Measurements from ENCODE around the gene ACER1.
"Not testable (repeated sequence)": the region's sequence is repeated elsewhere in the genome, so short reads cannot be mapped to it uniquely, and the experiment has no call there.

Gene ACER1, protein sequence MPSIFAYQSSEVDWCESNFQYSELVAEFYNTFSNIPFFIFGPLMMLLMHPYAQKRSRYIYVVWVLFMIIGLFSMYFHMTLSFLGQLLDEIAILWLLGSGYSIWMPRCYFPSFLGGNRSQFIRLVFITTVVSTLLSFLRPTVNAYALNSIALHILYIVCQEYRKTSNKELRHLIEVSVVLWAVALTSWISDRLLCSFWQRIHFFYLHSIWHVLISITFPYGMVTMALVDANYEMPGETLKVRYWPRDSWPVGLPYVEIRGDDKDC

DNA sequence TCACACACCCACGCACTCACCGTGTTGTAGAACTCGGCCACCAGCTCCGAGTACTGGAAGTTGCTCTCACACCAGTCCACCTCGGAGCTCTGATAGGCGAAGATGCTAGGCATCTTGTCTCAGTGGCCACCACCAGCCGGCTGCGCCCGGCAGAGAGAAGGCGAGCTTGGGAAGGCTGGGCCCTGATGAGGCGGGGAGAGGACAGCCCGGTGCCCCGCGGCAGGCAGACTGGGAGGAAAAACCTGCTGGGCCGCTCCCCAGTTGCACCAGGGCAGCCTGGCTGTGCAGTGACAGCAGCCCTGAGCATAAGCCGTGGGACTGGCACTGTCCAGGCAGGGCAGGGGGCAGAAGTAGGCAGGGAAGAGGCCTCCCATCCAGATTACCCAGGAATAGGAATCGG is at the start of gene ACER1:
Gene ACER1 (minus strand): TSS at position 174 of the 400 bp plus-strand sequence. CDS start 61 bp downstream, at position 113.
- no peak for DNase-seq (ENCODE audit: low spot score)

DNA sequence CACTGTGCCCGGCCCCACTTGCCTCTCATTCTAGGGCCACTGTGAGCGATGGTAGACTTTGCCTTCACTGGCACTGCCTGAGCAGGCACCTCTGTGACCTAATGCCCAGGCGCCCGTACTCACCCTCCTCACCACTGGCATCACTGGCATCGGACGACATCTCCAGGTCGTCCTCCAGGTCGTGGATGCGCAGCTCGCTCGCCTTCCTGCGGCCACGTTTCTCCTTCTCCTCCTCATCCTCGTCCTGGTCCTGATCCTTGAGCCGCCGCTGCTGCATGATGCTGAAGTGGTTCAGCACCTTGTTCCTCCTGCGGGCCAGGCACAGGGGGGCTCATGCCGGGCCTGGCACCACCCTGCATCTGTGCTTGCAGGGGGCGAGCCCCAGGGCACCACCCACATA is 49.8 kb upstream of the ACER1 start:
- DNase-seq (ENCODE audit: low spot score), result no peak

DNA sequence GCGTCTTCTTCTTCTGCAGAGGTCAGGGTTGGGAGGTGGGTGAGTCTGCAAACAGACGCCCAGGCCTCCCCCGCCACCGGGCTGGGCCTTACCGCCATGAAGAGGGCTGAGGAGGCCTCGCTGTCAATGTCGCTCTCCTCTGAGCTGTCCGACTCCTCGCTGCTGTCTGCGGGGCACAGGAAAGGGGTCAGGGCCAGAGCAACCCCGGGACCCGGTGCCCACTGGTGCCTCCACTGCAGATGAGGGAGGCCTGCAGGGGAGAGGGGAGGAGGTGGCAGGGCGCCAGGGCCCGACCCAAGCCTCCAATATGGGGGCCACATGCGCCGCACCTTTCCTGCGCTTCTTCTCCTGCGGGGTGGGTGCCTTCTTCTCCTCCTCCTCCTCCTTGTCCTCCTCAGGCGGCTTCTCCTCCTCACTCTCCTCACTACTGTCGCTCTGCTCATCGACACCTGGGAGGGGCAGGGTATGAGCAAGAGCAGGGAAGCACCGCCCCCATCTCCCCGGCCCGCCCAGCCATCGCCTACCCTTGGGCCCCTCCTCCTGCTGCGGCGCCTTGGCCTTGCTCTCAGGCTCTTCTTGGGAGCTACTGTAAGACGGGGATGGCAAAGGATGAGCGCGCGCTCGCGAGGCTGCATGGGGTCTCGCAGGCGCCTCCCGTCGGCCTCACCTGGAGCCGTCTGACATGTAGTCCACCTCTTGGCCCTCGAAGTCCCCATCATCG is 47.8 kb upstream of the ACER1 start:
- no peak for DNase-seq (ENCODE audit: low spot score)

DNA sequence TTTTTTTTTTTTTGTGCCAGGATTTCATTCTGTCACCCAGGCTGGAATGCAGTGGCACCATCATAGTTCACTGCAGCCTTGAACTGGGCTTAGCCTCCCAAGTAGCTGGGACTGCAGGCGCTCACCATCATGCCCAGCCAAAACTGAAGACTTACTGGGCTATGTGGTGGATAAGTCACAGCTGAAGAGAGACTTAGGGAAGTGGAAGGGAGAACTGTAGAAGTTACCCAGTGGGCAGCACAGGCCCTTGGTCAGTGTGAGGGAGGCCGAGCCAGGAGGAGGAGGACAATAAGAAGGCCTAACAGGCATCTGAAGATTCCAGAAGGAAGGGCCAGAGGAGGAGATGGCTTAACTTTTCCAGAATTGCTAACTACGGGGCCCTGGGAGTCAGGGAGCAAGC is 46.3 kb upstream of the ACER1 start:
- DNase-seq (ENCODE audit: low spot score), result no peak

DNA sequence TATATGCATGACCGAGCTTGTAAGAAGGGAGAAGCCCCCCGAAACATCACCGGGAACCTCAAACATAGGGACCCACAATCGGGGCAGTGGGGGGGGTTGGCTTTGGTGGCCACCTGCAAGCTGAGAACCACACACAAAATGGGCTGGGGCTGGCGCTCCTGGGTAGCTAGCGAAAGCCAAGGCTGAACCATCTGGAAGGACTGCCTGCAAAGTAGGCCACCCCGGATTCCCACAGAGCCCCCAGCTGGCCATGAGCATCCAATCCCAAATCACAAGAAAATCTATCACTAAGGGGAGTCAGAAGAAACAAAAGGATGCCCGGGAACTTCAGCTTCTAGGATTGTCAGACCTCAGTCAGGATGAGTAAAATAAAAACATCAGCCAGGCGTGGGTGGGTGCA is 45.1 kb upstream of the ACER1 start:
- no peak for DNase-seq (ENCODE audit: low spot score)

DNA sequence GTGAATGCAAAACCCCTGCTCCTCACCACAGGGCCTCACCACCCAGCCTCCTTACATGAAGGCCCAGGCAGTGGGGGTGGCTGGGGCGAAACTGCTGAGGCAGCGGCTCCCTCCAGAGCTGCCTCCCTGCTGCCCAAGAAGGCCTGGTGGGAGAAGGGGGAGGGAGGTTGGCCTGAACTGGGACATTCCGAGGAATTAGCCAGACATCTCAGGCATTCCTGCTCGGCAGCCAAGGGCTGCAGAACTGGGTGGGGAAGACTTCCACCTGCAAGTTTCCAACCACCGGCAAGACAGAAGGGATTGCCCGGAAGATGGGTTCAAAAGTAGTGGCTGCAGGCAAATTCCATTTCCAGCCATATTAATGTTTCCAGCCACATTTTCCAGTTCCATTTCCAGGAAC is 44.6 kb upstream of the ACER1 start:
- DNase-seq (ENCODE audit: low spot score), result peak; percentile 72

DNA sequence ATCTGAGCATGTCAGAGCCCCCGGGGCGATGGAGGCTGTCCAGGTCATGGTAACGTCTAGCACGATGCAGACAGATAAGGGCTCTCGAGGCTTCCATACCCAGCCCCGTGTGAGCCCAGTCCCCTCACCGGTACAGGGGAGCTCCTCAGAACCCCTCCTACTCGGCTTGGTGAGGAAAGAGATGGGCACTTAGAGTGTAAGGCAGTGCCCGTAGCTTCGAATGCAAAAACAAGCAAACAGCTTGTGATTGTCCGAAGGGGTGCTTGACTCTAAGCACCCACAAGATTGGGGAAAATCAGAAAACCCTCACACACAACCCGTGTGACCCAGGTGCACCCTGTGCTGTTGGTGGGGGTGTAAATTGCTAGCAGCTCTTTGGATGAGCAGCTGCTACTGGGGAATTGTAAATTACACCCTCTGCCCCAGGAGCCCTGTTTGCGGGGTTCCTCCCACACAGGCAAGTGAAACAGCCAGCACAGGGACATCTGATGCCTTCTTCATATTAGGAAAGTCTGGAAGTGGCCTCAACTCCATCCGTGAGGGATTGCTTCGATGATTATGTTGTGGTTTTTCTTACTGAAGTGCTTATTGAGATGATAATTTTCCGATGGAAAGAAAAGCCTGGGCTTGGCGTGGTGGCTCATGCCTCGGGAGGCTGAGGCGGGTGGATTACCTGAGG is 43.2 kb upstream of the ACER1 start:
- no peak for DNase-seq (ENCODE audit: low spot score)

DNA sequence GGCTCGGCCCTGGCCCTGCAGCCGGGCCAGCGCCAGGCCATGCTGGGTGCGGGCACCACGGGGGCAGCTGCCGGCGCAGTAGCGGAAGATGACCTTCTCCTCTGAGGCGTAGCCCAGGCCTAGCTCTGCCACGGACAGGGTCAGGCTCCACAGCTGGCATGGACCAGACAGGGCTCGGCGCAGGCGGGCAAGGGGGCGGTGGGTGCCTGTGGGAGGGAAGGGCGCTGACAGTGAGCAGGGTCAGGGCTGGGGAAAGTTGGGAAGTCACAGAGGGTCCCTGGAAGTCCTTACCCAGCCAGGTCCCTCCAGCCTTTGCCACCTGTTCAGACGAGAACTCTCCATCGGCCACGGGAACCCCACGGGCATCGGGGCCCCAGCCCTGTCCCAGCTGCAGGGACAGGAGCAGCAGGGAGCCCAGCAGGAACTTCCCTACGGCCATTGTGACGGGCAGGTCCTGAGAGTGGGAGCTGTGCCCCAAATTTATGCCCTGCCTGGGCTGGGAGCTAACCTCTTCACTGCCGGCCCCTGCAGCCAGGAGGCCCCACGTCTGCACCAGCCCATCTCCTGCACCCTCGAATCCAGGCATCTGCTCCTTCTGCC is 42.1 kb upstream of the ACER1 start, which contains the start of gene PSPN:
Gene PSPN (minus strand): TSS at position 523 of the 600 bp plus-strand sequence. CDS start 84 bp downstream, at position 439.
- no peak for DNase-seq (ENCODE audit: low spot score)

DNA sequence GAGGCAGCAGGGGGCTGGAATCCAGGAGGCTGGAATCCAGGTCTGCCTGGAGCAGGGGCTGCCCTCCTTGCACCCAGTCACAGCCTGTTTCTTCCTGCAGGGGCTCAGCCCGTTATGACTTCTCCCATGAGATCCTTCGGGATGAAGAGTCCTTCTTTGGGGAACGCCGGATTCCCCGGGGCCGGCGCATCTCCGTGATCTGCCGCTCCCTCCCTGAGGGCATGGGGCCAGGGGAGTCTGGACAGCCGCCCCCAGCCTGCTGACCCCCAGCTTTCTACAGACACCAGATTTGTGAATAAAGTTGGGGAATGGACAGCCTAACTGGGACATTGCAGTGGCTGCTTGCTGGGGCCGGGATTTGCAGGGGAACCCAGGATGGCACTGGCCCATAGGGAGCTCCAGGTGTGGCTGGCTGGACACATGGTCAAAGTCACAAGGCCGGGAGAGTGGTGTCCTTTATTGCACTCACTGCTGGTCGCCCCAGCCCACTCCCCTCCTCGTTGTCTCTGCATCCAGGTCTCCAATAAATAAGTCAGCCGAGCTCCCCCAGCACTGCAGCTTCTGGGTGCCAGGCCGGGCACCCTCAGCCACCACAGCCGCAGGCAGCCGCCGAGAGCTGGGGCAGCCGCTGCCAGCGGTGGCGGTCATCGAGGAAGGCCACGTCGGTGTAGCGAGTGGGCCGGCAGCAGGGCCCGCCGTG is 41.4 kb upstream of the ACER1 start:
- no peak for DNase-seq (ENCODE audit: low spot score)

DNA sequence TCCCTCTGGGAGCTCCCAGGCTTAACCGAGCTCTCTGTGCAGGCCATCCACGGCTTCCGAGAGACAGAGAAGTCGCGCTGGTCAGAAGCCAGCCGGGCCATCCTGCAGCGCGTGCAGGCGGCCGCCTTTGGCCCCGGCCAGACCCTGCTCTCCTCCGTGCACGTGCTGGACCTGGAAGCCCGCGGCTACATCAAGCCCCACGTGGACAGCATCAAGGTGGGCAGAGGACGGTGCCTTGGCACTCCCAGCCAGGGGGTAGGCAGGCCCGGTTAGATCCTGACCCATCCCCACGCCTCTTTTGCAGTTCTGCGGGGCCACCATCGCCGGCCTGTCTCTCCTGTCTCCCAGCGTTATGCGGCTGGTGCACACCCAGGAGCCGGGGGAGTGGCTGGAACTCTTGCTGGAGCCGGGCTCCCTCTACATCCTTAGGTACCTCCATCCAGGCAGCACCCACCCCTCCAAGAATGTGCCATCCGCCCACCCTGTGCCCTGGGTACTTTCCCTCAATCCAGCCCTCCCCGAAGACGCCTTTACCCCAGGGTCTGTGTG is 40.8 kb upstream of the ACER1 start:
- DNase-seq (ENCODE audit: low spot score), result no peak

DNA sequence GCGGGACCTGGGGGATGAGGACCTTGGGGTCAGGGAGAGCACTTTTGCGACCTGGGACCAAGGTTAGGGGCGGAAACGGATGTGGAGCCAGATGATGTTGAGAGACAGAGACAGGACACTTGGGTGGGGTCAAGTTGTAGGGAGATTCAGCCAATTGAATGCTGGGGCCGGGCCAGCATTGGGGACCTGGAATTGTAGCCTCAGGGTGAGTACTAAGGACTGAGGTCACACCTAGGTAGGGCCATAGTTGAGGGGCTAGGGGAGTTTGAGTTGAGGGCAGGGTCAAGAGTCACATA is 40.3 kb upstream of the ACER1 start:
- DNase-seq (ENCODE audit: low spot score), result no peak

DNA sequence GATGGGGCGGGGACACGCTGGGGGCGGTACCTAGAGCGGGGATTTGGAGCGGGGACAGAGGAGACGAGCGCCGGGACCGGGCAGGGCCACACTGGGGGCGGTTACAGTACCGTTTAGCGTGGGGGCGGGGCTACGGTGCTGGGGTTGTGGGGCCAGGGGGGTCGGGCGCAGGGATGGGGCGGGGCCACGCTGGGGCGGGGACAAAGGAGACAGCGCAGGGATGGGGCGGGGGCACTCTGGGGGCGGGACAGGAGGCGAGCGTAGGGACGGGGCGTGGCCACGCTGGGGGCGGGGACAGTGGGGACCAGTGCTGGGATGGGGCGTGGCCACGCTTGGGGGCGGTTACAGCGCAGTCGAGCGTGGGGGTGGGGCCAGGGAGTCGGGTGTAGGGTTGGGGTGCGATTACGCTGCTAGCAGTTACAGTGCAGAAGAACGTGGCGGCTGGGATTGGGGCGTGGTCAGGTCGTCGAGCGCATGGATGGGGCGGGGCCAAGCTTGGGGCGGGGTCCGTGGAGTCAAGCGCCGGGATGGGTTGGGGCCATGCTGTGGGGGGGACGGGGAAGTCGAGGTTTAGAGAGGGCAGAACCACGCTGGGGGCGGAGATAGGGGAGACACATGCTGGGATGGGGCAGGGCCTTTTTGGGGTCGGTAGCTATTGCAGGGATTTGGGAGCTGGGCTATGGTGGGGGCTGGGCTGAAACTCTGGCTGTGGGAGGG is 39.8 kb upstream of the ACER1 start:
- DNase-seq (ENCODE audit: low spot score), result peak; percentile 99

DNA sequence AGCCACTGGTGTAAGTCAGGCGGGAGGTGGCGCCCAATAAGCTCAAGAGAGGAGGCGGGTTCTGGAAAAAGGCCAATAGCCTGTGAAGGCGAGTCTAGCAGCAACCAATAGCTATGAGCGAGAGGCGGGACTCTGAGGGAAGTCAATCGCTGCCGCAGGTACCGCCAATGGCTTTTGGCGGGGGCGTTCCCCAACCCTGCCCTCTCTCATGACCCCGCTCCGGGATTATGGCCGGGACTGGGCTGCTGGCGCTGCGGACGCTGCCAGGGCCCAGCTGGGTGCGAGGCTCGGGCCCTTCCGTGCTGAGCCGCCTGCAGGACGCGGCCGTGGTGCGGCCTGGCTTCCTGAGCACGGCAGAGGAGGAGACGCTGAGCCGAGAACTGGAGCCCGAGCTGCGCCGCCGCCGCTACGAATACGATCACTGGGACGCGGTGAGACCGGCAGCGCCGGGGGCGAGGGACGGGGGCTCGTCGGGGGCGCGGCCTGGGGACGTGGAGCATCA is 39.2 kb upstream of the ACER1 start, which contains the start of gene ALKBH7:
Gene ALKBH7 (plus strand): TSS at position 201 of the 502 bp plus-strand sequence. CDS start 27 bp downstream, at position 228.
- DNase-seq (ENCODE audit: low spot score), result peak; percentile 97

DNA sequence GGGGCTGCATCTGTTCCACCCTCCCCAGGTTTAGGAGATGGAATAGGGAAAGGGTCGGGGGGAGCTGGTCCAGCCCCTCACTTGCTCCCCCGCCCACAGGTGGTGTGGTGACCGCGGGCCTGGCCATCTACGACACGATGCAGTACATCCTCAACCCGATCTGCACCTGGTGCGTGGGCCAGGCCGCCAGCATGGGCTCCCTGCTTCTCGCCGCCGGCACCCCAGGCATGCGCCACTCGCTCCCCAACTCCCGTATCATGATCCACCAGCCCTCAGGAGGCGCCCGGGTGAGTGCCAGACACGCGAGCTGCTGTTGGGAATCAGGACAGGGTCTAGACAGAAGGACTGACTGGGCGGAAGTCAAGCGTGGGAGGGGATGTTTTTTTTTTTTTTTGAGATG is 30.9 kb upstream of the ACER1 start:
- no peak for DNase-seq (ENCODE audit: low spot score)

DNA sequence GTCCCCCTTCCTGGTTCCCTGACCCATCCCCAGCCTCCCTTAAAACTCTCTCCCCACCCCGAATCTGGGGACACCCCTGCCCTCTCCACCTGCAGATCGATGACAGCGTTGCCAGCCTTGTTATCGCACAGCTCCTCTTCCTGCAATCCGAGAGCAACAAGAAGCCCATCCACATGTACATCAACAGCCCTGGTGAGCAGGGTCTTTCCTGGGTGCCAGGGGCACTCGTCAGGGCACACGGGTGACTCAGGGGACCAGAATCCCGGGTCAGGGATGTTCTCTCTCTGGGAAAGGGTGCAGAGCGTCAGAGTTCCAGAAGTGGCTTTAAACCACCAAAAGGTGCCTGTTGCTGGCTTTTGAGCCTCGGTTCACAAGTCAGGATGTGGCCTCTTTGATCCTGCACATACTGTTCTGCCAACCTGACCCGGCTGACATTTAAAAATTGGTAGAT is 29.0 kb upstream of the ACER1 start:
- no peak for DNase-seq (ENCODE audit: low spot score)

DNA sequence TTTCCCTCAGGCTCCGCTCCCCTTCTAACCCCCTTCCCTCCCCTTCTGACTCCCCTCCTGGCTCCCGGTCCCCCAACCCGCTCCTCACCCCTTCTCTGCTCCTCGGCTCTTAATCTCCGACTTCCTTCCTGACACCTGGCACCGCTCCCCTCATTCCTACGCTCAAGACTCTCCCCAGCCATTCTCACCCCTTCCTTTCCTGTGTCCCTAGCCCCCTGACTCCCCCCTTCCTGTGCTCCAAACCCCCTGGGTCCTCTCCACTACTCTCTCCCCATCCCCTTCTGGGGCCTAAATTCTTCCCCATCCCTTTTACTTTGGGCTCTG is 28.6 kb upstream of the ACER1 start:
- no peak for DNase-seq (ENCODE audit: low spot score)

DNA sequence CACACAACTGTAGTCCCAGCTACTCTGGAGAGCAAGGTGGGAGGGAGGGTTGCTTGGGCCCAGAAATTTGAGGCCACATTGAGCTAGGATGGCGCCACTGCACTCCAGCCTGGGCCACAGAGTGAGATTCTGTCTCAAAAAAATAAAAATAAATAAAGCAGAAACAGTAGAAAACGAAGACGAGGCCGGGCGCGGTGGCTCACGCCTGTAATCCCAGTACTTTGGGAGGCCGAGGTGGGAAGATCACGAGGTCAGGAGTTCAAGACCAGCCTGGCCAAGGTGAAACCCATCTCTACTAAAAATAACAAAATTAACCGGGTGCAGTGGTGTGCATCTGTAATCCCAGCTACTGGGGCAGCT is 27.4 kb upstream of the ACER1 start:
- DNase-seq (ENCODE audit: low spot score), result not testable (repeated sequence)

DNA sequence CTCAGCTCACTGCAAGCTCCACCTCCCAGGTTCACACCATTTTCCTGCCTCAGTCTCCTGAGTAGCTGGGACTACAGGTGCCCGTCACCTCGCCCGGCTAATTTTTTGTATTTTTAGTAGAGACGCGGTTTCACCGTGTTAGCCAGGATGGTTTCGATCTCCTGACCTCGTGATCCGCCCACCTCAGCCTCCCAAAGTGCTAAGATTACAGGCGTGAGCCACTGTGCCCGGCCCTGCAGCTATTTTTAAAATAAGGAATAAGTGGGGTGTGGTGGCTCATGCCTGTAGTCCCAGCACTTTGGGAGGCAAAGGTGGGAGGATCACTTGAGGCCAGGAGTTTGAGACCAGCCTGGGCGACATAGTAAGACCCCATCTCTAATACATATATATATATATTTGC is 27.0 kb upstream of the ACER1 start:
- not testable (repeated sequence) for DNase-seq (ENCODE audit: low spot score)

DNA sequence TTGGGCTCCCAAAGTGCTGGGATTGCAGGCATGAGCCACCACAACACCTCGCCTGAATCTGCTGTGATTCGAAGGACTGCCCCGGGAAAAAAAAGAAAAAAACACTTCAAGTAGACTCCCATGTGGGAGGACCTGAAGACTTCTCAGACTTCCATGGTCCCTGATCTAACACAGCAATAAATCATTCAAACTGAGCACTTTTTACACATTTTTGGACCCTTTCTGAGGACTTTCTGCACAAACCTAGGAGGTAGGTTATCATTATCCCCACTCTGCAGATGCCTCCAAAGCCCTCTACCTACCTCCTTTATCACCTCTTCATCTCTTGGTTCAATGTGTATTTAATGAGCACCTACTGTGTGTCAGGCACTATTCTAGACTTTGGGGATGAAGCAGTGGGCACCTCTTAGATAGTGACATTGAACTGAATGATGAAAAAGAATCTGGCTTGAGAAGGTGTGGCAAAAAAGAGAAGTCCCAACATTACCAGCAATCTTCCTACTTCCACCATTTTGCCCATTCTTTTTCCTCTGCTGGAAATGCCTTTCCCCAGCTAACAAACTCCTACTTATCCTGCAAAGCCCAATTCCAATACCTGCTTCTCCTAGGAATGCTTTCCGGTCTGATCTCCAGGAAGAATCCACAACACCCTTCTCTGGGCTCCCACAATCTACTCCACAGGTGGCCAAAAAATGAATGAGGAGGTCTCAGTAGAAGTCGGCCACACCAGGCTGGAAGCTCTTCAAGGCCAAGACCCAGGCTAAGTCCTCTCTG is 26.3 kb upstream of the ACER1 start:
- DNase-seq (ENCODE audit: low spot score), result no peak

DNA sequence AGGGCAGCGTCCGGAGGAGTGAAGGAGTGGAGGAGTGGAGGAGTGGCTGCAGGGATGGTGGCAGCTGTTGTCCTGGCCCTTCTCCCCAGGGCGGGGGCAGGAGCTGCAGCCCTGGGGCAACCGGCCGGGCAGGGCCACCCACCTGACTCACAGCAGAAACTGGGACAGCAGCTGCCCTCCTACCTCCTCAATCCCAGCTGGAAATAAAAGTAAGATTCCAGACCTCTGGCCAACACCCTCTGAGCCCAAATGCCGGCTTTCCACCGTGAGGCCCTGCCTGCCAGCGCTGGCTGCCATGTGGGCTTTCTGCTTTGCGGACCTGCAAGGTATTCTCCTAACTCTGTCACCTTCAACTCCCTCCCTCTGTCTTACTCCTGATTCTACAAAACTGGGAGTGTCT is 24.6 kb upstream of the ACER1 start:
- DNase-seq (ENCODE audit: low spot score), result no peak
